GM12878 (cell line): ENCODE results near the gene TBXAS1. TPM values are rescaled to one million over a fixed set of nuclear protein-coding genes. Genes with fewer than 3 reads are reported as not detected.

Experiments used
- ATAC-seq: fragments of 200-7000 bp; cut with Tn5 transposase; 3 replicates; pipeline ENCODE4 v1.9.1; 2020; ENCODE audit warnings: mild to moderate bottlenecking, moderate library complexity
- BruUV-seq: library from RNA; stranded (reverse); fragments of 400-500 nt; replicated peaks from 2 replicates; lab custom pipeline; 2021; lab: Mats Ljungman, UMichigan
- CTCF ChIA-PET: fragments of 300-600 bp; sonication (Branson Sonifier 250); formaldehyde crosslinking; extraction: SDS; loops from one replicate; lab custom pipeline; 2021; ENCODE audit warnings: inconsistent platforms; lab: Yijun Ruan, JAX
- POLR2A ChIA-PET: fragments of 350-600 bp; formaldehyde crosslinking; extraction: SDS; loops from one replicate; lab custom pipeline; 2021; ENCODE audit warnings: inconsistent platforms; lab: Charles Lee
- RAD21 ChIA-PET: fragments of 300-600 bp; sonication (Branson Sonifier 250); formaldehyde crosslinking; loops from one replicate; lab custom pipeline; 2023; ENCODE audit warnings: antibody characterized with exemption; ENCODE audit not compliant: unreplicated experiment; lab: Charles Lee
- SMC1A ChIA-PET: fragments of 300-600 bp; sonication (Branson Sonifier 250); formaldehyde crosslinking; loops from one replicate; lab custom pipeline; 2023; ENCODE audit not compliant: unreplicated experiment, uncharacterized antibody; lab: Charles Lee
- DNase-seq: peaks from one replicate; pipeline ENCODE4 v3.0.0-alpha.2; 2011; ENCODE audit warnings: low read depth, low spot score
- FAIRE-seq: peaks from 3 replicates; lab custom pipeline; 2011; peaks lifted over from hg19 to GRCh38; lab: Jason Lieb, UNC
- H2AFZ ChIP-seq: 2 replicates; pipeline ENCODE4 v1.6.0; 2011; ENCODE audit warnings: low read depth, low read length, control low read depth; ENCODE audit not compliant: control insufficient read depth
- H3K27ac ChIP-seq: 2 replicates; pipeline ENCODE4 v1.5.1; 2011; ENCODE audit warnings: control low read depth; ENCODE audit not compliant: control insufficient read depth, insufficient read depth
- H3K27me3 ChIP-seq, 2 experiments: replicated peaks in 1 of 2; 2 replicates each; pipeline versions ENCODE4 v1.6.0 to v1.6.1; 2011; ENCODE audit warnings: low read length in 1 of 2; ENCODE audit not compliant: control insufficient read depth in 2 of 2, insufficient read depth in 2 of 2
- H3K36me3 ChIP-seq, 2 experiments: 2 replicates each; pipeline ENCODE4 v1.5.1; 2011; ENCODE audit warnings: low read length in 1 of 2; ENCODE audit not compliant: control insufficient read depth in 2 of 2, insufficient read depth in 2 of 2
- H3K4me1 ChIP-seq: 2 replicates; pipeline ENCODE4 v1.6.1; 2011; ENCODE audit warnings: mild to moderate bottlenecking, low read length, moderate library complexity, mixed read lengths; ENCODE audit not compliant: control insufficient read depth, insufficient read depth
- H3K4me2 ChIP-seq: 2 replicates; pipeline ENCODE4 v1.6.0; 2011; ENCODE audit warnings: control low read depth; ENCODE audit not compliant: control insufficient read depth, insufficient read depth
- H3K4me3 ChIP-seq: fragments of 200-600 bp; sonication (generic); 2 replicates; pipeline ENCODE4 v1.5.1; 2016
- H3K79me2 ChIP-seq: 2 replicates; pipeline ENCODE4 v1.6.0; 2011; ENCODE audit warnings: low read length; ENCODE audit not compliant: control insufficient read depth, insufficient read depth
- H3K9ac ChIP-seq: 2 replicates; pipeline ENCODE4 v1.8.0; 2011; ENCODE audit warnings: low read length, control low read depth, mixed read lengths; ENCODE audit not compliant: control insufficient read depth, insufficient read depth
- H3K9me3 ChIP-seq: replicated peaks from 3 replicates; pipeline ENCODE4 v1.5.1; 2011; ENCODE audit warnings: mild to moderate bottlenecking, low read length; ENCODE audit not compliant: control insufficient read depth, insufficient read depth
- H4K20me1 ChIP-seq: 2 replicates; pipeline ENCODE4 v1.6.0; 2011; ENCODE audit not compliant: control insufficient read depth, insufficient read depth
- CBFB ChIP-seq: IDR thresholded peaks from 2 replicates; pipeline ENCODE4 v1.6.1; 2016; ENCODE audit warnings: antibody characterized with exemption, low read depth
- CBX5 ChIP-seq: sonication (generic); IDR thresholded peaks from 2 replicates; pipeline ENCODE4 v1.6.1; 2016; ENCODE audit warnings: low read depth, moderate library complexity, mild to moderate bottlenecking, inconsistent platforms
- CHD4 ChIP-seq: fragments of 200-600 bp; sonication (generic); IDR thresholded peaks from 2 replicates; pipeline ENCODE4 v1.6.1; 2016; ENCODE audit warnings: mild to moderate bottlenecking
- E4F1 ChIP-seq: fragments of 450-650 bp; IDR thresholded peaks from 2 replicates; pipeline ENCODE4 v1.6.1; 2018; ENCODE audit warnings: borderline replicate concordance, mild to moderate bottlenecking; ENCODE audit not compliant: partially characterized antibody
- FOXK2 ChIP-seq: fragments of 450-650 bp; IDR thresholded peaks from 2 replicates; pipeline ENCODE4 v1.6.1; 2017; ENCODE audit warnings: mild to moderate bottlenecking, moderate library complexity
- JUNB ChIP-seq: IDR thresholded peaks from 2 replicates; pipeline ENCODE4 v1.6.1; 2016; ENCODE audit warnings: antibody characterized with exemption, mild to moderate bottlenecking
- POLR2A ChIP-seq: IDR thresholded peaks from 2 replicates; pipeline ENCODE4 v1.6.1; 2011; ENCODE audit warnings: low read depth, mild to moderate bottlenecking, low read length
- RB1 ChIP-seq: fragments of 450-650 bp; formaldehyde crosslinking; IDR thresholded peaks from 2 replicates; pipeline ENCODE4 v1.6.1; 2017; ENCODE audit warnings: mild to moderate bottlenecking, borderline replicate concordance
- RBBP5 ChIP-seq: fragments of 200-600 bp; sonication (generic); conservative IDR thresholded peaks from 2 replicates; pipeline ENCODE4 v1.6.1; 2016
- SREBF1 ChIP-seq: IDR thresholded peaks from 2 replicates; pipeline ENCODE4 v1.6.1; 2012; ENCODE audit warnings: mild to moderate bottlenecking, low read length
- SRF ChIP-seq, 2 experiments: IDR thresholded peaks; 2 replicates each; pipeline ENCODE4 v1.6.1; 2011; ENCODE audit warnings: low read depth in 2 of 2, low read length in 2 of 2, mild to moderate bottlenecking in 1 of 2, moderate library complexity in 1 of 2
- ZBTB40 ChIP-seq: fragments of 450-650 bp; IDR thresholded peaks from 2 replicates; pipeline ENCODE4 v1.6.1; 2016; ENCODE audit warnings: mild to moderate bottlenecking, moderate library complexity, borderline replicate concordance
- ZSCAN29 ChIP-seq: fragments of 450-650 bp; IDR thresholded peaks from 2 replicates; pipeline ENCODE4 v1.6.1; 2017; ENCODE audit warnings: mild to moderate bottlenecking, moderate library complexity
- WGBS: methylation state at CpG from one replicate; pipeline ENCODE4 v1.1.6; 2016; ENCODE audit warnings: low lambda C conversion rate; ENCODE audit not compliant: insufficient replicate concordance, insufficient coverage; ENCODE audit errors: missing lambda C conversion rate; 5-methylcytosine and 5-hydroxymethylcytosine counted together
- in situ Hi-C: fragments of 300-500 bp; cut with MboI; formaldehyde crosslinking; loops from 9 replicates; pipeline ENCODE4 v1.14.3; 2018; ENCODE audit warnings: mixed read lengths
- intact Hi-C: fragments of 100-400 bp; cut with micrococcal nuclease; formaldehyde crosslinking; loops from one replicate; pipeline ENCODE4 v1.14.2; 2022; ENCODE audit not compliant: unreplicated experiment
- polyA plus RNA-seq, 11 experiments: library from polyadenylated mRNA; depleted of rRNA in 4 of 11; unstranded in 6 of 11; stranded (reverse) in 5 of 11; fragments of >200 nt; fragmentation: Nextera tagmentation in 4 of 11; fragmentation: Illumina TruSeq in 1 of 11; extraction: Ambion mirVana in 4 of 11; extraction: Trizol in 1 of 11; gene quantifications; 1 replicate in 1 of 11; 2 replicates in 10 of 11; pipeline versions ENCODE4 v1.2.1 to v1.2.3, GENCODE V29; 2011 to 2016; ENCODE audit warnings: inconsistent platforms in 2 of 11, missing spikeins in 2 of 11, low read depth in 1 of 11
- total RNA-seq, 4 experiments: library from RNA; depleted of rRNA in 3 of 4; stranded (reverse); fragments of >200 nt in 3 of 4; fragmentation: Illumina TruSeq in 1 of 4; extraction: Trizol in 1 of 4; gene quantifications; 2 replicates each; pipeline versions ENCODE4 v1.2.1 to v1.2.3, GENCODE V29; 2013 to 2021

The TBXAS1 gene
- total and polyA plus RNA-seq, 10 of the 15 experiments (the other 5 are each of a cell fraction or from before 2014, with no cell fraction given), result 1.5 to 32.7 (median 16.3) TPM

- TF ChIP-seq ZBTB40, result no peak
- no peak for TF ChIP-seq SRF (IDR thresholded peaks at IDR 0.05; ENCODE audit: low read depth in 2 of 2, low read length in 2 of 2)
These were observed 120.6 kb downstream of the TBXAS1 start (continued) for GRCh38 chr7:139949629-139950028.

GRCh38 chr7:139950881-139951525 lies 121.9 kb downstream of the TBXAS1 start:
- Histone ChIP-seq H3K4me2 (no peak overlapping the region), H3K36me3 (no peaks in the 10 kb centered on the region), H3K27ac (no peak overlapping the region), H4K20me1 (no peaks in the 10 kb centered on the region), H3K4me3 (no peak overlapping the region), H3K9me3 (0 out of 3 replicates have a peak, but pooled peaks cover 2% of the 10 kb centered on the region), H3K9ac (no peak overlapping the region), H3K4me1 (no peaks in the 10 kb centered on the region), H3K27me3 (no peaks in the 10 kb centered on the region), H3K79me2 (no peaks in the 10 kb centered on the region), H2AFZ (no peak overlapping the region)
- intact Hi-C loops (no loop called here), in situ Hi-C loops (no loop called here)
- WGBS, result 71% methylated on average over 10 of the region's 10 CpGs
- FAIRE-seq, result no peak
- no TSS peak for BruUV-seq
- ChIA-PET SMC1A (no interaction called here), RAD21 (no interaction called here), POLR2A (no interaction called here), CTCF (interaction anchor here (0.6 kb wide), 1 partner anchor 51 kb away, joined by 3 read pairs; no protein-coding TSS in a partner anchor)
- no peak for DNase-seq
- ATAC-seq, result no peak
- TF ChIP-seq FOXK2, result no peak
- TF ChIP-seq E4F1, result no peak
- no peak for TF ChIP-seq ZSCAN29
- TF ChIP-seq RBBP5, result no peak
- no peak for TF ChIP-seq RB1
- no peak for TF ChIP-seq CBFB
- no peak for TF ChIP-seq CHD4
- TF ChIP-seq JUNB, result no peak
- no peak for TF ChIP-seq SREBF1
- no peak for TF ChIP-seq CBX5
- TF ChIP-seq POLR2A, result no peak
- no peak for TF ChIP-seq ZBTB40
